Bladder microvascular endothelial cell (primary cell): ENCODE measurements around the gene PRAF2. TPM values are rescaled to one million over a fixed set of nuclear protein-coding genes. Genes with fewer than 3 reads are reported as not detected.

ENCODE experiments used
- total RNA-seq: library from RNA; depleted of rRNA; stranded (reverse); fragments of >200 nt; gene quantifications from 2 replicates; pipeline ENCODE4 v1.2.3, GENCODE V29; 2014

Gene PRAF2
- 2.6 and 5.0 TPM in 2 replicates for total RNA-seq

GRCh38 chrX:49073601-49074575 lies at the start of gene PRAF2:
Gene PRAF2 (minus strand): TSS chrX:49074002. CDS start chrX:49073987, 15 bp downstream.

GRCh38 chrX:49079489-49080428 lies 6.0 kb upstream of the PRAF2 start, which contains the start of gene WDR45:
Gene WDR45 (minus strand): TSS chrX:49079887. CDS start chrX:49078095, 1,792 bp downstream.

GRCh38 chrX:49058794-49059193 lies 15.0 kb downstream of the PRAF2 start, which contains the start of gene CCDC120:
Gene CCDC120 (plus strand): TSS chrX:49058999. CDS start chrX:49062042, 3,043 bp downstream.

GRCh38 chrX:49043220-49043986 lies 30.4 kb downstream of the PRAF2 start, which contains the start of gene TFE3:
Gene TFE3 (minus strand): TSS chrX:49043357. CDS start chrX:49043226, 131 bp downstream.

Other genes starting within 250 kb of the PRAF2 start
- not detected in 2 replicates for gene ERAS, start 247.5 kb downstream of the PRAF2 start, total RNA-seq
- 0.31 TPM in 1 of 2 replicates, not detected in the other for gene PCSK1N, start 238.4 kb downstream of the PRAF2 start, total RNA-seq
- 13.9 and 19.1 TPM in 2 replicates for gene TIMM17B, start 176.2 kb downstream of the PRAF2 start, total RNA-seq
- gene PQBP1, start 176.1 kb downstream of the PRAF2 start, total RNA-seq = 70.0 and 82.4 TPM in 2 replicates
- gene SLC35A2, start 162.4 kb downstream of the PRAF2 start, total RNA-seq = 5.7 and 14.5 TPM in 2 replicates
- 2.8 and 4.0 TPM in 2 replicates for gene PIM2, start 155.0 kb downstream of the PRAF2 start, total RNA-seq
- gene OTUD5, start 116.4 kb downstream of the PRAF2 start, total RNA-seq = 21.7 and 34.9 TPM in 2 replicates
- 0.32 and 0.57 TPM in 2 replicates for gene KCND1, start 102.2 kb downstream of the PRAF2 start, total RNA-seq
- gene GRIPAP1, start 71.7 kb downstream of the PRAF2 start, total RNA-seq = 23.3 and 40.8 TPM in 2 replicates
- gene TFE3, start 30.6 kb downstream of the PRAF2 start, total RNA-seq = 10.8 and 21.8 TPM in 2 replicates
- gene CCDC120, start 15.0 kb downstream of the PRAF2 start, total RNA-seq = 0.49 and 1.7 TPM in 2 replicates
- 20.2 and 25.9 TPM in 2 replicates for gene WDR45, start 5.9 kb upstream of the PRAF2 start, total RNA-seq
- gene GPKOW, start 49.7 kb upstream of the PRAF2 start, total RNA-seq = 25.3 and 27.3 TPM in 2 replicates
- 0.32 and 1.1 TPM in 2 replicates for gene MAGIX, start 88.8 kb upstream of the PRAF2 start, total RNA-seq
- gene PLP2, start 97.9 kb upstream of the PRAF2 start, total RNA-seq = 9.0 and 10.2 TPM in 2 replicates
- gene PRICKLE3, start 112.4 kb upstream of the PRAF2 start, total RNA-seq = 4.0 and 9.7 TPM in 2 replicates
- gene SYP, start 126.2 kb upstream of the PRAF2 start, total RNA-seq = 0.31 and 0.32 TPM in 2 replicates
- under 0.01 and 0.31 TPM in 2 replicates for gene CACNA1F, start 159.3 kb upstream of the PRAF2 start, total RNA-seq
- gene CCDC22, start 161.5 kb upstream of the PRAF2 start, total RNA-seq = 8.1 and 8.6 TPM in 2 replicates
- not detected in 2 replicates for gene FOXP3, start 190.7 kb upstream of the PRAF2 start, total RNA-seq
- 1.1 and 4.2 TPM in 2 replicates for gene PPP1R3F, start 195.8 kb upstream of the PRAF2 start, total RNA-seq
- not detected in 2 replicates for gene GAGE10, start 229.6 kb upstream of the PRAF2 start, total RNA-seq
- gene GAGE12J, start 248.0 kb upstream of the PRAF2 start, total RNA-seq = not detected in 2 replicates